Left ventricle myocardium inferior (tissue), 1 donor: ENCODE data around the gene SPATA6L. TPM values are rescaled to one million over a fixed set of nuclear protein-coding genes. Genes with fewer than 3 reads are reported as not detected.

ENCODE experiments used
- DNase-seq: peaks from one replicate; pipeline ENCODE4 v3.0.0-alpha.2; 2020
- H3K27ac ChIP-seq: fragments of 200-600 bp; replicated peaks from 2 replicates; pipeline ENCODE4 v1.8.0; 2021
- H3K27me3 ChIP-seq: fragments of 200-600 bp; 2 replicates; pipeline ENCODE4 v1.8.0; 2021; ENCODE audit warnings: low read depth
- H3K36me3 ChIP-seq: fragments of 200-600 bp; 2 replicates; pipeline ENCODE4 v1.8.0; 2021
- H3K4me1 ChIP-seq: fragments of 200-600 bp; 2 replicates; pipeline ENCODE4 v1.8.0; 2021
- H3K4me3 ChIP-seq: fragments of 200-600 bp; 2 replicates; pipeline ENCODE4 v1.8.0; 2021; ENCODE audit warnings: mild to moderate bottlenecking, moderate library complexity
- H3K9me3 ChIP-seq: fragments of 200-600 bp; replicated peaks from 2 replicates; pipeline ENCODE4 v1.8.0; 2021
- CTCF ChIP-seq: fragments of 200-600 bp; IDR thresholded peaks from 2 replicates; pipeline ENCODE4 v1.8.0; 2021; ENCODE audit warnings: antibody characterized with exemption, mild to moderate bottlenecking, borderline replicate concordance
- intact Hi-C: fragments of 100-400 bp; cut with micrococcal nuclease; formaldehyde crosslinking; loops from one replicate; pipeline ENCODE4 v1.11.0; 2022
- total RNA-seq: library from RNA; stranded (reverse); fragmentation: NEBNext Ultra II Directional; extraction: Animal tissue kit (Norgen Biotek cat#: 25700); gene quantifications from one replicate; pipeline ENCODE4 v1.2.1, GENCODE V29; 2021
- donor health status: DM: no; HTN: yes; CAD: no; lungs with severe emphysema.

Gene SPATA6L
- total RNA-seq, 1 donor from 2014 or later: 0.96 TPM

- H3K27ac ChIP-seq: peak overlapping the region; percentile 71
- TF ChIP-seq CTCF: peak; percentile 52
- DNase-seq: peak; percentile 22
- peaks cover 82% of the 10 kb centered on the region for H3K4me1 ChIP-seq
- H3K36me3 ChIP-seq: no peaks in the 10 kb centered on the region
- H3K9me3 ChIP-seq: no peaks in the 10 kb centered on the region
- no peaks in the 10 kb centered on the region for H3K27me3 ChIP-seq
- H3K4me3 ChIP-seq: no peak overlapping the region
- intact Hi-C loops: no loop called here
Measured at GRCh38 chr9:4548811-4549725, 117.2 kb downstream of the SPATA6L start.

Other genes starting within 250 kb of the SPATA6L start
- 3.1 TPM for gene SLC1A1, start 176.0 kb downstream of the SPATA6L start, total RNA-seq
- 2.1 TPM for gene PLPP6, start 4.2 kb downstream of the SPATA6L start, total RNA-seq
- 42.4 TPM for gene CDC37L1, start 13.1 kb upstream of the SPATA6L start, total RNA-seq
- gene AK3, start 74.7 kb upstream of the SPATA6L start, total RNA-seq: 197 TPM
- gene RCL1, start 126.5 kb upstream of the SPATA6L start, total RNA-seq: 4.9 TPM